IPS-20b (cell line): ENCODE measurements around the gene TTC39C.

Source experiments
- H3K27ac ChIP-seq: one replicate; pipeline ENCODE4 v1.5.1; 2013; ENCODE audit warnings: low read length
- H3K27me3 ChIP-seq: 2 replicates; pipeline ENCODE4 v1.6.1; 2013; ENCODE audit warnings: mild to moderate bottlenecking, low read length, inconsistent platforms; ENCODE audit not compliant: insufficient read depth
- H3K36me3 ChIP-seq: 2 replicates; pipeline ENCODE4 v1.6.1; 2013; ENCODE audit warnings: low read depth, mild to moderate bottlenecking, inconsistent platforms, low read length, moderate library complexity; ENCODE audit not compliant: insufficient read depth
- H3K4me1 ChIP-seq: 2 replicates; pipeline ENCODE4 v1.6.1; 2013; ENCODE audit warnings: mild to moderate bottlenecking, control low read depth, inconsistent platforms, low read length, moderate library complexity; ENCODE audit not compliant: insufficient read depth
- H3K4me3 ChIP-seq: 2 replicates; pipeline ENCODE4 v1.5.1; 2013; ENCODE audit warnings: mild to moderate bottlenecking, low read length, inconsistent platforms
- H3K9ac ChIP-seq: 2 replicates; pipeline ENCODE4 v1.6.1; 2013; ENCODE audit warnings: low read depth, mild to moderate bottlenecking, inconsistent platforms, low read length, moderate library complexity
- H3K9me3 ChIP-seq: 2 replicates; pipeline ENCODE4 v1.6.1; 2013; ENCODE audit warnings: mild to moderate bottlenecking, low read depth, low read length, inconsistent platforms; ENCODE audit not compliant: insufficient read depth

Gene TTC39C

GRCh38 chr18:24014062-24014985, at the start of gene TTC39C:
Gene TTC39C, plus strand, starts transcription at chr18:24014754. Its CDS starts 118 bp downstream, at chr18:24014872.
- H3K4me3 ChIP-seq = peak within 1 kb of the TSS; percentile 68
- peaks cover 26% of the 10 kb centered on the region; the same call in 1 of the 2 replicates for H3K4me1 ChIP-seq
- no peak within 1 kb of the TSS for H3K27ac ChIP-seq
- H3K9me3 ChIP-seq = no peaks in the 10 kb centered on the region
- H3K36me3 ChIP-seq = no peaks in the 10 kb centered on the region
- H3K27me3 ChIP-seq = peaks cover 46% of the 10 kb centered on the region
- H3K9ac ChIP-seq = peak within 1 kb of the TSS; percentile 62; the same call in 1 of the 2 replicates

- H3K27me3 ChIP-seq = no peaks in the 10 kb centered on the region; the same call in 1 of the 2 replicates
- no peak overlapping the region for H3K27ac ChIP-seq
- peaks cover 6% of the 10 kb centered on the region; the same call in 1 of the 2 replicates for H3K4me1 ChIP-seq
- H3K36me3 ChIP-seq = no peaks in the 10 kb centered on the region
- no peak overlapping the region for H3K4me3 ChIP-seq
- H3K9ac ChIP-seq = no peak overlapping the region
- no peaks in the 10 kb centered on the region for H3K9me3 ChIP-seq
These were observed 47.6 kb upstream of the TTC39C start for GRCh38 chr18:23966909-23967308.

GRCh38 chr18:23967321-23968089, 47.0 kb upstream of the TTC39C start:
- no peaks in the 10 kb centered on the region; the same call in 1 of the 2 replicates for H3K27me3 ChIP-seq
- H3K4me1 ChIP-seq = peaks cover 6% of the 10 kb centered on the region; the same call in 1 of the 2 replicates
- no peak overlapping the region for H3K9ac ChIP-seq
- H3K27ac ChIP-seq = no peak overlapping the region
- H3K36me3 ChIP-seq = no peaks in the 10 kb centered on the region
- H3K4me3 ChIP-seq = no peak overlapping the region
- H3K9me3 ChIP-seq = no peaks in the 10 kb centered on the region

- H3K27ac ChIP-seq = no peak overlapping the region
These were observed 45.6 kb upstream of the TTC39C start for GRCh38 chr18:23968638-23969604.

GRCh38 chr18:23969664-23970063, 44.9 kb upstream of the TTC39C start:
- Histone ChIP-seq H3K9me3 (no peaks in the 10 kb centered on the region), H3K27me3 (no peaks in the 10 kb centered on the region; the same call in 1 of the 2 replicates), H3K27ac (no peak overlapping the region), H3K9ac (no peak overlapping the region), H3K4me1 (0 out of 2 replicates have a peak, but pooled peaks cover 6% of the 10 kb centered on the region), H3K36me3 (no peaks in the 10 kb centered on the region), H3K4me3 (no peak overlapping the region)

More at GRCh38 chr18:23968638-23969604, 45.6 kb upstream of the TTC39C start:
- peaks cover 6% of the 10 kb centered on the region; the same call in 1 of the 2 replicates for H3K4me1 ChIP-seq
- H3K9ac ChIP-seq = no peak overlapping the region
- no peaks in the 10 kb centered on the region; the same call in 1 of the 2 replicates for H3K27me3 ChIP-seq
- H3K36me3 ChIP-seq = no peaks in the 10 kb centered on the region
- no peak overlapping the region for H3K4me3 ChIP-seq
- H3K9me3 ChIP-seq = no peaks in the 10 kb centered on the region

- Histone ChIP-seq H3K9me3 (no peaks in the 10 kb centered on the region), H3K4me3 (no peak overlapping the region), H3K27me3 (no peaks in the 10 kb centered on the region; the same call in 1 of the 2 replicates), H3K4me1 (0 out of 2 replicates have a peak, but pooled peaks cover 6% of the 10 kb centered on the region), H3K27ac (no peak overlapping the region), H3K36me3 (no peaks in the 10 kb centered on the region), H3K9ac (no peak overlapping the region)
These were observed 44.1 kb upstream of the TTC39C start for GRCh38 chr18:23970161-23971096.

- H3K9me3 ChIP-seq = no peaks in the 10 kb centered on the region
- no peaks in the 10 kb centered on the region; the same call in 1 of the 2 replicates for H3K27me3 ChIP-seq
- H3K9ac ChIP-seq = no peak overlapping the region
- H3K36me3 ChIP-seq = no peaks in the 10 kb centered on the region
- no peak overlapping the region for H3K27ac ChIP-seq
- H3K4me1 ChIP-seq = 0 out of 2 replicates have a peak, but pooled peaks cover 6% of the 10 kb centered on the region
- no peak overlapping the region for H3K4me3 ChIP-seq
These were observed 43.5 kb upstream of the TTC39C start for GRCh38 chr18:23971097-23971440.

- Histone ChIP-seq H3K4me1 (0 out of 2 replicates have a peak, but pooled peaks cover 6% of the 10 kb centered on the region), H3K36me3 (no peaks in the 10 kb centered on the region), H3K9ac (no peak overlapping the region; the same call in 1 of the 2 replicates), H3K9me3 (no peaks in the 10 kb centered on the region), H3K4me3 (no peak overlapping the region), H3K27ac (no peak overlapping the region), H3K27me3 (no peaks in the 10 kb centered on the region; the same call in 1 of the 2 replicates)
These were observed 42.8 kb upstream of the TTC39C start for GRCh38 chr18:23971666-23972230.

GRCh38 chr18:23972453-23972852, 42.1 kb upstream of the TTC39C start:
- no peaks in the 10 kb centered on the region; the same call in 1 of the 2 replicates for H3K27me3 ChIP-seq
- no peaks in the 10 kb centered on the region for H3K9me3 ChIP-seq
- no peak overlapping the region for H3K9ac ChIP-seq
- H3K4me1 ChIP-seq = 0 out of 2 replicates have a peak, but pooled peaks cover 6% of the 10 kb centered on the region
- no peaks in the 10 kb centered on the region for H3K36me3 ChIP-seq
- H3K27ac ChIP-seq = no peak overlapping the region
- H3K4me3 ChIP-seq = no peak overlapping the region

- no peaks in the 10 kb centered on the region for H3K27me3 ChIP-seq
- H3K27ac ChIP-seq = no peak overlapping the region
- H3K4me3 ChIP-seq = no peak overlapping the region
- no peaks in the 10 kb centered on the region for H3K36me3 ChIP-seq
- no peak overlapping the region for H3K9ac ChIP-seq
- peaks cover 10% of the 10 kb centered on the region; the same call in 1 of the 2 replicates for H3K4me1 ChIP-seq
- no peaks in the 10 kb centered on the region for H3K9me3 ChIP-seq
These were observed 37.5 kb upstream of the TTC39C start for GRCh38 chr18:23977103-23977502.
